NCI-H1092 treated with DMSO at 0.1 percent for 48 hours (cell line): ENCODE data around the gene C10orf143.
"Not testable (repeated sequence)": the region's sequence is repeated elsewhere in the genome, so short reads cannot be mapped to it uniquely, and the experiment has no call there.

Experiments used
- DNase-seq: peaks from one replicate; lab custom pipeline; 2025; lab: John Stamatoyannopoulos, UW

C10orf143 gene

DNA sequence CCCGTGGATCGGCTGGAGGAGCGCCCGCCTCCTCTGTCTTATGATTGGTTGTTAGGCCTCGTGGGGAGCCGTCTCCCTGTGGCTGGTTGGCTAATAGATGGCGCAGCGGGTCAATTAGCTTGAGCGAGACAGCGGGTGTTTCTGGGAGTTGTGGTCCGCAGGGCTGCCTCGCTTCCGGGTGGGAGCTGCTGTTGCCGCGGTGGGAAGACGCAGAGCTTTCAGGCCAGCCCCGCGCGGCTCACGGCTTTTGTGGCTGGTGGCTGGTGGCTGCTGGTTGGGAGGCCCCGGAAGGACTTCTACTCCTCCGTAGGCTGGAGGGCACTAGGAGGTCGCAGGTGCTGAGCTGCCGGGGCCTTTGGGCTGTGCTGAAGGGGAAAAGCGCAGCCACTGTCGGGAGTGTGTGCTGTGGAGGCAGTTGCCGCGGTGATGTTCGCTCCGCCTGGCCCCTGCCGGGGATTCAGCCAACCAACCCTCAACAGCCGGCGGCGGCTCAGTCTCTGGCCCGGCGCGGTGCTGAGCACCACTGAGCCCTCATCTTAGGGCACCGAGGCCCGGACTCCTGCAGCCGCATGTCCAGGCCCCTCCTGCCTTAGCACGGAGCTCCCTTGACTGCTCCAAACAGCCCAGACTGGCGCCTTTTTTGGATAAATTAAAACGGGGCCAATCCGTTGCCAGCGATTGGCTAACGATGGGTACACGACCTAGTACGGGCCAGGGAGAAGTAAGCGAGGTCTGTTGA, 652 bp upstream of the C10orf143 start:
- DNase-seq: peak; percentile 94

DNA sequence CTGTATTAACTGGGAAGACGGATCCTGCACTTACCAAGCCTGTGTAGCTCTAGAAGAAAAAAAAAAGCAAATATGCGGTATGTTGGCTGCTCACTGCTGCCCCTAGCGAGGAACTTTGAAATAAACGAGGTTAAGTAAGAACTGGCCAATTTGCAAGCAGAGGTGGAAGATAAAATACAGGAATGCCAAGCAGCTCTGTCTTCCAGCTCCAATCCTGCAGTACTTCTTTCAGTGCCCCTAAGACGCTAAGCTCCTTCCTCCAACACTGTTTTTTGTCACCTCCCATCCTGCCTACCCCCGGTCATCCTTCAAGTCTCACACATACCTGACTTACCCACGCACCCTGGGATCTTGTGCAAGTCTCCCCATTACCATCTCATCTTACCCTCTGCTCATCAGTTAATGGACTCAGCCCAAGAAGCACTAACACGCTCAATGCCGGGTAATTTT, 809 bp downstream of the C10orf143 start:
- DNase-seq: peak; percentile 70

DNA sequence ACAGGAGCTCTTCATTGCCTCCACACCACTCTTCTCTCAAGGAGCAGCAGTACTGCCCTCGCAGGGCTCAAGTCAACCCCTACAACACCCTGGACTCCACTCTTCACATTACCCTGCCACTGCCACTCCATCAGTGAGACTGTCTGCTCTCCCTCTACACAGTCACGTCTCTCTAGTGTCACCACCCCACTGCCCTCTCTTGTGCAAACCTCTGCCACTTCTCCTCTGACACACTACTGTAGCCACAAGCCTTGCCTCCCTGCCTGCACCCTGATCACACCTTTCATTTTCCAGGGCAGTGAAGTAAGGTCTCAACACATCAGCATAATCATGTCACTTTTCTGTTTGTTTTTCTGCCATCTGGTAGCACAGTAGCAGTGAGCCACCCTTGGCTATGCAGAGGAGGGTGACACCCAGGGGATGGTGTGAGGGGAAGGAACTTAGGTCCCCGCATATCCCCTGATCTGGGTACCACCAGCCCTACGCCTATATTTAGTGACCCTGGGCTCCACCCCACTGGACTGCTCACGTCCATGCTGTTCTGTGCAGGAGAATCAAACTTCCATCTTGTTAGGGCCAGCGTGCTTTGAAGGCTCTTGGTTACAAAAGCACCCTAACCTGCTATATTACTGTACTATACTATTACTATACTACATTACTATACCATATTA, 1.6 kb downstream of the C10orf143 start:
- no peak for DNase-seq

DNA sequence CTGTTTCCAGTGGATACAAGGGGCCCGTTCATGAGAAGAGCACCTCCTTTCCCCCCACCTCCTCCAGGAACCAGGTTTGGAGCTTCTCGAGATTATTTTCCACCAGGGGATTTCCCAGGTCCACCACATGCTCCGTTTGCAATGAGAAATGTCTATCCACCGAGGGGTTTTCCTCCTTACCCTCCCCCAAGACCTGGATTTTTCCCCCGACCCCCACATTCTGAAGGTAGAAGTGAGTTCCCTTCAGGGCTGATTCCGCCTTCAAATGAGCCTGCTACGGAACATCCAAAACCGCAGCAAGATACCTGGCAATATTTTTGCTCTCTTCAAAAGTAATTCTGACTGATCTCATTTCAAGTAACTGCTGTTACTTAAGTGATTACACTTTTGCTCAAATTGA, 2.5 kb downstream of the C10orf143 start:
- DNase-seq: not testable (repeated sequence)

DNA sequence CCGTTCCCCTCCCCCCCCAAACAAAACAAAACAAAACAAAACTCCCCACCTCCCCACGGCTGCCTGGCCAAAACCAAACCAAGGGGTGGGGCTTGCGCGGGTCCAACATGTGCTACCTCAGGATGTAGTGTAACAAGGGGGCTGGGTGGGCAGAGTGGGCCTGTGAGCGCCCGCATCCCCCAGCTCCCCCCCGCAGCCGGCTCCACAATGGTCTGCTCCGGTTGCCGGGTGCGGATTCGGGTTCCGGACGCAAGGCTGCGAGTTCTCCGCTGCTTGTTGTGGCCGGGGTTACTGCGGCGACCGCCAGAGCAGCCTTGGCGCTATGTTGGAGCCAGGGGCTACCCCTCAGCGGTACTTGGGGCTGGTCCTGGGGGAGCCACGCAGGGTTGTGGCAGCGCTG, 4.9 kb downstream of the C10orf143 start:
- DNase-seq: no peak

DNA sequence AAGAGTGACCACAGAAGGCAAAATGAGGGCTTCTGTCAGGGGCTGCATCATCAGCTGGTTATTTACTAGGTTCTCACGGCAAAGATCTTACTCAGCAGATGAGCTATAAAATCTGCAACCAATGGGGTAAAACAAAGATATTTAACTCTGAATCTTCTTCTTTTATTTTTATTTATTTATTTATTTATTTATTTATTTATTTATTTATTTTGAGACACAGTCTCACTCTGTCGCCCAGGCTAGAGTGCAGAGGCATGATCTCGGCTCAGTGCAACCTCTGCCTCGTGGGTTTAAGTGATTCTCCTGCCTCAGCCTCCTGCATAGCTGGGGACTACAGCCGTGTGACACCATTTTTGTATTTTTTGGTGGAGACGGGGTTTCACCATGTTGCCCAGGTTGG, 11.3 kb downstream of the C10orf143 start:
- no peak for DNase-seq

DNA sequence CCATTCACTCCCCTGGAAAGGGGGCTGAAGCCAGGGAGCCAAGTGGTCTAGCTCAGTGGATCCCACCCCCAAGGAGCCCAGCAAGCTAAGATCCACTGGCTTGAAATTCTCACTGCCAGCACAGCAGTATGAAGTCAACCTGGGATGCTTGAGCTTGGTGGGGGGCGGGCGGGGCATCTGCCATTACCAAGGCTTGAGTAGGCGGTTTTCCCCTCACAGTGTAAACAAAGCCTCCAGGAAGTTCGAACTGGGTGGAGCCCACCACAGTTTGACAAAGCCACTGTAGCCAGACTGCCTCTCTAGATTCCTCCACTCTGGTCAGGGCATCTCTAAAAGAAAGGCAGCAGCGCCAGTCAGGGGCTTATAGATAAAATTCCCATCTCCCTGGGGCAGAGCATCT, 20.1 kb downstream of the C10orf143 start:
- not testable (repeated sequence) for DNase-seq

DNA sequence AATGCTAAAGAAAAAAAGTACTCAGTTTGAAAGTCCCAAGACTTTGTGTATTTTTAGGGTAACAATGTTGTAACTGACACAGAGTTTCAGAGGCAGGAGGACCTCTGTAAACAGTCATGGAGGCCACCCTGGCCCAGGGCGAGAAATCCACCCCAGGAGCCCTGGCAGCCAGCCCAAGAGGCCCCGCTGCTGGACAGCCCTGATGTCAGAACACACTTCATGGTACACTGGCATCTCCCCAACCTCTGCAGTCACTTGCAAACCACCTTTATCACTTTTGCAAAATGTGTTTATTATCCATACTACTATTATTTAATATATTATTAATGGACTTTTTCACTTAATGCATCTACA, 30.2 kb downstream of the C10orf143 start:
- DNase-seq: no peak

DNA sequence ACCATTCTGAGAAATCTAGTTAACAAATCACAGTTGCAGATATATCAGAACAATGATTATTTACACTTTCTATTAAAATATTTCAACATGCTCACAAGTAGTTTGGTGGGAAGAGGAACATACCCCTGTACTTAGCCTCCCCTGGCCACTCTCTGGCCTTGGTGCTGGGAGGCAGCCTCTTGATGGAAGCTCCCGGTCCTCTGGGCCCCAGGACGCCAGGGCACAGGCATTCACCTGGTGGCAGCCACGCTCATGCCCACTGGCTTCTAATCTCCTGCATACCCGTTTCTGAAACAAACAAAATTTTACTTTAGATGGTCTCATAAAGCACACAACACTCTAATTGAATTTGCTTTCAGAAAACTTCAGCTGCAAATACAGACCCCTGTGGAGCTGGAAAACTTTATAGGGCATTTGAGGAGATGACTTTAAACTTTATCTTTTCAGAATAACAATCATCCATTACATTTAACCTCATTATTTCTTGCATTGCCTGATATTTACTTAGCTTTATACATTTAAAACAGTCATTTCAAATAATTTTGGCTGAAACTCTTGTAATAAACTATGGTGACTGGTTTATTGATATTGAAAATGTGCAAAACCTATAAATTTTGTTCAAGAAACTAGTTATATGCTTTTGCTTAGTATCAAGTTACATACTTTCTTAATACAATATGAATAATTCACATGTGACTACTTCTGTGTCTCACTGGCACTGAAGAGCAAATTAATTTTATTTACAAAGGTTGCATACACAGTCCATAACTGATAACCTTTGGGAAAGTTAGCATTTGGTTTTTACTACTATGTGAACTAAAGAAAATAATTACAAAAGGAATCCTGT, 30.8 kb downstream of the C10orf143 start:
- DNase-seq: no peak

DNA sequence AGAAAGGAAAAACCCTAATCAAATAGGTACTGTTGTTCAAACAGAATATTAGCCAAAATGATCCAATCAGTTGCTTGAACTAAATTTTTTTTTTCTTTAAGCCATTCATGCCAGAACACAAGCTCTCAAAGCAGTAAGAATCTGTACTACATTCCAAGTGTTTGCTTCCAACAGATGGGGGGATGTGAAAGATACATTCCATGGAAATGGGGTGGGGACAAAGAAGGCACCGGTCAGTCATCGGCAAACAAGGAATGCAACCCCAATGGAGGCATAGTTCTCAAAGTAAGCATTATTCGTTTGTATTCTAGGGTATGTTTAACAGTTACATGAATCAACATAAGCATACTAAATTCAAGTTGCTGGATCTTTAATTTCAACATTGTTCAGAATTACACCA, 32.5 kb downstream of the C10orf143 start:
- no peak for DNase-seq

DNA sequence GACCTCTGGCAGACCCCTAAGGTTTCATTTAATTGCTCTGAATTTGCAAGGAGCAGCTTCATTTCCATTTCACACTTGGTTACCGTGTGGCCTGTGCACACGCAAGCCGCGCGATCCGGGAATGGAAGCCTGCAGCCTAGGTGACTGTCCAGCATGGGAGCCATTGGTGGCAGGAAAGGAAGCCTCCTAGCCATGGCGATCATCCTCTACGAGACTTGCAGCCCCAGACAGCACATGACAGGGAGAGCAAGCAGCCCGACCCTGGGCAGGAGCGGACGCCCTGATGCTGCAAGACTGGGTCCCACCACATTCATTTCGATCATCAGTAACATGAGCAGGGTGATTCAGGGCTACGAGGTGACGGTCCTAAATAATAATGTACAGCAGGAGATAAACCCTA, 33.9 kb downstream of the C10orf143 start:
- DNase-seq: no peak

DNA sequence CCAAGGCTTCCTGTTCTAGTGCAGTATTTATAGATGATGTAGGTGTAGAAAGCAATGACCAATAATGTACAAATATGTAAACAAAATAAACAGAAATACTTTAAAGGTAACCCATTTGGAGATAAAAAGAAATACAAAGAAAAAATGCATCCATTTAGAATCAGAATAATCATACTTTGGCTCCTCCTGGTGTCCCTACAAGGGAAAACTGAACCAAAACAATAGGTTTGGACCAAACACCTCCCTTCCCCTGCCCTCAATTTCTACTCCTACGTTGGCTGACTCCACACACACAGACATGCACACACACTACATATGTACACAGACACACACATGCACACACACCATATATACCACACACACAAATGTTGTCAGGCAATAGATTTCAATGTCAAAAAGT, 36.0 kb downstream of the C10orf143 start:
- no peak for DNase-seq

DNA sequence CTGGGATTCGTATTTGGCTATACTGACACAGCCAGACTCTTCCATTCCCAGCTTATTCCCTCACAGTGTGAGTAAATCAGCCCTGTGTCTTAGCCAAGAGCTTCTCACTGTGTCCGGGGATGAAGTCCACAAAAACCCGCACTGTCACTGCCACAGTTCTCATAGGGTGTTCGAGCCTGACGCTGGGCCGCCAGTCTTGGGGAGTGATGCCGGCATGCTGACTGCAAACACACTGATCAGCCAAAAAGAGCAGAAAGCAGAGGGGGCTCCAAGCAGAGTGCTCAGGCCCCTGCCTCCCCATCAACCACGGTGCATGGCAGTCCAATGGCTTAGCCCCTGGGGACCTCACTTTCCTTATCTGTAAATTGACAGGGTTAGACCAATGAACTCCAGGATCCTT, 36.7 kb downstream of the C10orf143 start:
- DNase-seq: no peak

DNA sequence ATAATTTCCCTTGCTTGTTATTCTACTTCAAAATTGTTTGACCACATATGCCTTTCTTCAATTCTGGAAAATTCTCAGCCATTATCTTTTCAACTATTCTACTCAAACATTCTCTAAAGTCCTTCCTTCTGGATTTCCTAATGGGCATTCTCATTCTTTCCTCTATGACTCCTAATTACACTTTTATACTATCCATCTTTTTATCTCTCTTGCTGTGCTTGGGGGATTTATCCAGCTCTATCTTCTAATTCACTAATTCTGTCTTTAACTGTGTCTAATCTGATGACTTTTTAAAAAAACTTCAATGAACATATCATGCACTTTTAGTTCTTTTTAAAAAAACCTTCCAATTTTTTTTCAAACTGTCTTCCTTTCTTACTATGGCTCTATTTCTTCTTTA, 38.4 kb downstream of the C10orf143 start:
- no peak for DNase-seq

DNA sequence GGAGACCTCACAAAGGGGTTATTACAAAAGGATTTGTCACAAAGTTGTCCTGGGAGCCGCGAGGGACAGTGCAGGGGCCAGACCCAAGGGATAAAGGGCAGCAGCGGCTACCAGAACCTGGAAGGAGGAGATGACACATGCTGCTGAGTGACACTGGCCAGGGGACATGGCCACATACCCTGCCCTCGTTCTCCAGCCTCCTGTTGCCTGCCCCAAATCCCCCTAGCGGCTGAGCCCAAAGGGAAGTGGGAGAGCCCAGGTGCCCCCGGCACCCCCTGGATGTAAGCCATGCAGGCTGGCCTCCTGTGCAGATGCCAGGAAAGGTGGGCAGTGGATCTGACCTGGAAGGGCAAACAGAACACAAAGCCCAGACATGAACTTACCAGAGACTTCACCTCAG, 42.7 kb downstream of the C10orf143 start:
- DNase-seq: no peak

DNA sequence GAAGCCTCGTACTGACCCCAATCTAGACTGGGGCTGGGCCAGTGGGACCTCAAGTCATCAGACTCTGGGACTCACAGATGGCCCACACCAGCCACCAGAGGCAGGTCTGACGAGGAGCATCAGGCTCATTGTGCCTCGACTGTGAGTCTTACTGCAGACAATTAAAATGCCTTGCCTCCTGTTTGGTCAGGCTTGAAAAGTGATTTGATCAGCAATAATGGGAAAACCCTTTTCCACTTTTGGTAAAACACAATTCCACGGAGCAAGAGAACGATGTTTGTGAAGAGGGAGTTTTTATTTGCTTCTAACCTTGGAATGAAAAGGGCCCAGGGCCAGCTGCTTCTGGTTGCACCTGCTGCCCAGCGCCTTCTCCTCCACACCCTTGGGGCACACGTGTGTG, 43.9 kb downstream of the C10orf143 start:
- DNase-seq: peak; percentile 6

DNA sequence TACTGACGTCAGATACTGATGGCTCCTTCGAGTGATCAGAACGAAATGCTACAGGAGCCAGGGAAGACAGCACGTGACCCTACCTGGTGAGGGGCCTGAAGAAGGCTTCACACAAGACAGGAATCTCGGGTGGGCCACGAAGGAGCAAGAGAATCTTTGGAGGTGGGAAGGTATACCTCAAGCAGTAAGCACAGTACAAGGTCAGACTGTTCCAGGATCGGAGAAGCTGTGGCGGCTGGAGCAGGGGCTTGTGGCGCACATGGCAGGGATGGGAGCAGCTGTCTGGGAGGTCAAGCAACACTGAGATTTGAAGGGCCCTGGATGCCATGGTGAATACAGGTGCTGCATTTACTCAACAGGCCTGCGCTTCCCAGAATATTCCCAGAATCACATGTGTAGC, 45.4 kb downstream of the C10orf143 start:
- peak; percentile 0 for DNase-seq

DNA sequence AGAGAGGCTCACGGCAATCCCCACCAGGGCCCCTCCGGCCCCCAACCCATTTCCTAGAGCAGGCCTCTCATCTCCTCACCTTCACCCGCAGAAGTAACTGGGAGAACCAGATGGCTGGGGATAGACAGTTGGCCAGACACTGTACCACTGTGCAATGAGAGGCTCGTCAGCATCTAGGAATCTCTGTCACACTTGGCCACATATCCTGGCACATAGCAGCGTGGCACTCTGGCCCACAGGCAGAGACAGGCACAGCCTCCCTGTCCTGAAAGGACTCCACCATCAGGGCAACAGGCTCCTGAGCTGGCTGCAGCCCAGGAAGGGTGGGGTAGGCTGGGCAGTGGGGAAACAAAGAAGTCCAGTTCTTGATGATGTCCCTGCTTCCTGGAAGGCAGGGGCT, 45.8 kb downstream of the C10orf143 start:
- no peak for DNase-seq

DNA sequence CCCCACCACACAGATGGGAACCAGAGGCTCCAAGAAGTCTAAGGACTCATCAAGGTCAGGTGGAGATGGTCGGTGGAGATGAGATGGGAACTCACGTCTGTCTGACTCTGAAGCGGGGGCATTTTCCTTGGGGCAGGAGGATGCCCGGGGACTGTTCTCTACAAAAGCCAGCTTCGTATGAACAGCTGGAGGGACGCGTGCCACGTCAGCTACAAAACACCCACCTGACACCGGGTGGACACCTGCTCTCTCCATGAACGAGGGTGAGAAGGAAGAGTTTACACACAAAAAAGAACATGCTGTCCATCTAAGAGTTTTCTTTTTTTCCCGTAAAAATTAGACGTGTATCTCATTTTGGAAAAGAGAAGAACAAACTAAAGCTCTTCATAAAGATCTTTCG, 47.7 kb downstream of the C10orf143 start:
- no peak for DNase-seq

DNA sequence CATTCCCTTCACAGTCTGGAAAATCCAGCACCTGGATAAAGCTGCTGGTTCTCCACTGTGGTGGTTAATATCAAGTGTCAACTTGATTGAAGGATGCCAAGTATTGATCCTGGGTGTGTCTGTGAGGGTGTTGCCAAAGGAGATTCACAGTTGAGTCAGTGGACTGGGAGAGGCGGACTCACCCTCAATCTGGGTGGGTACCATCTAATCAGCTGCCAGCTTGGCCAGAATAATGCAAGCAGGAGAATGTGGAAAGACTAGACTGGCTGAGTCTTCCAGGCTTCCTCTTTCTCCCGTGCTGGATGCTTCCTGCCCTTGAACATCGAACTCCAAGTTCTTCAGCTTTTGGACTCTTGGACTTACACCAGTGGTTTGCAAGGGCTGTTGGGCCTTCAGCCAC, 48.4 kb downstream of the C10orf143 start:
- DNase-seq: no peak

DNA sequence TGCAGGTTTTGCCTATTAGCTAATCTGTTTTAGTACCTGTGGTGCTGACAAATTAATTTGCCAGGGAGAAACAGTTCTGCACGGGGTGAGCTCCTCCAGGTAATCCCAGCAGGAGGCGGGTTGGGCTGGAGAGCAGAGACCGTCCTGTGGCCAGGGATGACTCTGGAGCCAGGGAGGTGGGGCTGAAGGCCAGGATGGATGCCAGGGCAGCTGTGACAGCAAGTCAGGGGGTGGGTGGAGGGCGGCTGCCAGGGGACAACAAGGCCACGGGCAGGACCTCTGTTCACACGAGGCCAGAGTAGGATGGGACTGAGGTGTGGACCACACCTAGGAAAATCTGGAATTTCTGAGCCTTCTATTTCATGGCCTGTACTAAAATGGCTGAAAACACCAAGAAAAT, 48.9 kb downstream of the C10orf143 start:
- DNase-seq: no peak

DNA sequence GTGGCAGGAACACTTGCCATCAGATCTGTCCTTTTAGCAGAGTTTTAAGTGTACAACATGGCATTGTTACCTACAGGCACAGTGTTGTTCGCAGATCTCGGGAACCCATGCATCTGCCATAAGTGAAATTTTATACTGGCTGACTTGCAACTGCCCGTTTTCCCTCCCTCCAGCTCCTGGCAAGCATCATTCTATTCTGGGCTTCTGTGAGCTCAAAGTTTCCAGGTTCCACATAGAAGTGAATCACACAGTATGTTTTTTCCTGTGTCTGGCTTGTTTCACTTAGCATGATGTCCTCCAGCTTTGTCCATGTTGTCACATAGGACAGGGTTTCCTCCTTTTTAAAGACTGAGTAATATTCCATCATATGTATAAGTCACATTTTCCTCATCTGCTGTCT, 56.6 kb downstream of the C10orf143 start:
- DNase-seq: no peak

DNA sequence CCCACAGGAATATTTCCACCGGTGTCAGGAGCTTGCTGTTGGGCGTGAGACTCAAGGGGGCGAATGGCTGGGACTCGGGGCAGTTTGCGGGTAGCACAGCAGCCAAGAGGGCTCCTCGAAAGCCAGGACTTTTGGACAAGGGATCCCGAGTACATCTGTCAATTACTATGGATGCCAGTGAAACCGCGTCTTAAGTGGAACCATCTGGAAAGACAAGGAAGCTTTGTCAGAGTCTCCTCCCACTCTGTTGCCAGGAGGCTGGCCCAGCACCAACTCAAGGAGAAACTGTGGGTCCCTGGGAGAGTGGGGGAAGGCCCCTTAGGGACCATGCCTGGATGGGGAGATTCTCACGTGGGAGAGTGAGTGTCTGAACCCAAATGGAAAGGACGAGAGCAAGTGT, 57.1 kb downstream of the C10orf143 start:
- DNase-seq: no peak
